Measurements from ENCODE around the gene TPM2. TPM values are rescaled to one million over a fixed set of nuclear protein-coding genes. Genes with fewer than 3 reads are reported as not detected.

The TPM2 gene
- total RNA-seq, 1 donor from 2014 or later: 460 TPM

DNA sequence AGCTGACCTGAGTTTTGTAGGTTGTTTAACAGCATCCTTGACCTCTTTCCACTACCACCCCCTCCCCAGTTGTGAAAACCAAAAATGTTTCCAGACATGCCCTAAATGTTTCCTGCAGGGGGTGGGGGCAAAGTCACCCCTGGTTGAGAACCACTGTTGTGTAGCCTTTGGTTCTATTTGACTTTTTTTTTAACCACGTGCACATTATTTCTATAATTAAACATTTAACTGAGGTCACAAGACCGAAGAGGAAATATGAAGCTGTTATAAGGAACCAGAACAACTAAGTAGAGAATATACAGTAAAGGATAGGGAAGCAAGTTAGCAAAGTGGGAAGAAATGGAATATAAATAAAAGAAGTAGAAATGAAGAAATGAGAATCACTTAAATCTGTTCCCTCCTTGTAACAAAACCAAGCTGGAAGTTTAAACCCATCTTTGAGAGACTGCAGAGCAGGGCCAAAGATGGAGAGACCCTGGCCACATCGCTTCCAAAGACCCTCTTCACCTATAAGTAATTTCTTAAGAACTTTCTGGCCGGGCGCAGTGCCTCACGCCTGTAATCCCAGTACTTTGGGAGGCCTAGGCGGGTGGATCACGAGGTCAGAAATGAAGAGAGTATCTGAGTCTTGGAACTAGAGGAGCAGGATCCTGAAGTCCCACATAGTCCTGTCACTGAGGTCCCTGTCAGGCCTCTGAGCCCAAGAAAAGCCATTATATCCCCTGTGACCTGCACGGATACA is 53.4 kb downstream of the TPM2 start:
- Histone ChIP-seq H3K27me3 (no peaks in the 10 kb centered on the region), H3K4me1 (no peaks in the 10 kb centered on the region), H3K27ac (no peak overlapping the region), H3K36me3 (no peaks in the 10 kb centered on the region), H3K9me3 (no peaks in the 10 kb centered on the region), H3K4me3 (no peak overlapping the region)
- no peak for DNase-seq (ENCODE audit: extremely low spot score in 2 of 2)
- no peak for TF ChIP-seq POLR2A (IDR thresholded peaks at IDR 0.05)
- TF ChIP-seq, protein P1, sequence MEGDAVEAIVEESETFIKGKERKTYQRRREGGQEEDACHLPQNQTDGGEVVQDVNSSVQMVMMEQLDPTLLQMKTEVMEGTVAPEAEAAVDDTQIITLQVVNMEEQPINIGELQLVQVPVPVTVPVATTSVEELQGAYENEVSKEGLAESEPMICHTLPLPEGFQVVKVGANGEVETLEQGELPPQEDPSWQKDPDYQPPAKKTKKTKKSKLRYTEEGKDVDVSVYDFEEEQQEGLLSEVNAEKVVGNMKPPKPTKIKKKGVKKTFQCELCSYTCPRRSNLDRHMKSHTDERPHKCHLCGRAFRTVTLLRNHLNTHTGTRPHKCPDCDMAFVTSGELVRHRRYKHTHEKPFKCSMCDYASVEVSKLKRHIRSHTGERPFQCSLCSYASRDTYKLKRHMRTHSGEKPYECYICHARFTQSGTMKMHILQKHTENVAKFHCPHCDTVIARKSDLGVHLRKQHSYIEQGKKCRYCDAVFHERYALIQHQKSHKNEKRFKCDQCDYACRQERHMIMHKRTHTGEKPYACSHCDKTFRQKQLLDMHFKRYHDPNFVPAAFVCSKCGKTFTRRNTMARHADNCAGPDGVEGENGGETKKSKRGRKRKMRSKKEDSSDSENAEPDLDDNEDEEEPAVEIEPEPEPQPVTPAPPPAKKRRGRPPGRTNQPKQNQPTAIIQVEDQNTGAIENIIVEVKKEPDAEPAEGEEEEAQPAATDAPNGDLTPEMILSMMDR (IDR thresholded peaks at IDR 0.05): no peak
- no peak for TF ChIP-seq POLR2AphosphoS5 (IDR thresholded peaks at IDR 0.05; ENCODE audit: insufficient read depth in 1 of 2, low read depth in 1 of 2)
- intact Hi-C loops (cut with DNase I): no loop called here

DNA sequence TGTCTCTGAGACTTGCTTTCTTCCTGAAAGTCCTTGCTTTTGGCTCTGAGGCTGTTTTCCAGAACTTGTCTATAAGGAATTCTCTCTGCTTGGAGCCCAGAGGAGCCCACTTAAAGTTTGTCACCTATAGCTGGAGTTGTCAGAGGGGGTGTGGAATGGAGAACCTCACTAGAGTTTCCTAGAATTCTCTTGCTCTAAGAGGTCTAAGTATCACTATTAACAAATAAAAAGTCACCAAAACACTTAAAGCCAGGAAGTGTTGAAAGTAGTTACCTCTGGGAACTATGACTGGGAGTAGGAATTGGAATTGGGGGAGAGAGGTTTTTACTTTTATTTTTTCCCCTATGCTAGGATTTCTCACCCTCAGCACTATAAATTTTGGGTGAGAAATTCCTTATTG is 54.0 kb downstream of the TPM2 start:
- TF ChIP-seq POLR2AphosphoS5 (IDR thresholded peaks at IDR 0.05; ENCODE audit: insufficient read depth in 1 of 2, low read depth in 1 of 2) (no peak), POLR2A (IDR thresholded peaks at IDR 0.05) (no peak)
- TF ChIP-seq, protein P1 (IDR thresholded peaks at IDR 0.05): no peak
- H3K27me3 ChIP-seq: no peaks in the 10 kb centered on the region
- no peaks in the 10 kb centered on the region for H3K9me3 ChIP-seq
- no peak overlapping the region for H3K4me3 ChIP-seq
- H3K27ac ChIP-seq: no peak overlapping the region
- no peaks in the 10 kb centered on the region for H3K4me1 ChIP-seq
- intact Hi-C loops (cut with DNase I): no loop called here
- H3K36me3 ChIP-seq: no peaks in the 10 kb centered on the region
- DNase-seq (ENCODE audit: extremely low spot score in 2 of 2): no peak

Small RNAs within 50 kb of the gene (microRNA-seq; reads per million reads assigned to microRNA genes)
- not detected for gene MIR6852 (ENCODE audit: borderline number of aligned reads, borderline replicate concordance)
- gene MIR6853 (ENCODE audit: borderline number of aligned reads, borderline replicate concordance): not detected

Small RNAs within 50 kb of the gene (small RNA-seq; reads per million reads assigned to genes)
- not detected for gene MIR6853
- not detected for gene RMRP
- not detected for gene RN7SL22P

Other genes starting within 250 kb of the TPM2 start
- 18.9 TPM for gene RUSC2, start 199.8 kb downstream of the TPM2 start, total RNA-seq
- gene TESK1, start 84.7 kb downstream of the TPM2 start, total RNA-seq: 29.7 TPM
- gene CD72, start 71.5 kb downstream of the TPM2 start, total RNA-seq: 5.6 TPM
- 2.5 TPM for gene SIT1, start 39.0 kb downstream of the TPM2 start, total RNA-seq
- gene RMRP, start 31.9 kb downstream of the TPM2 start, total RNA-seq: 8,462 TPM
- 17.2 TPM for gene CCDC107, start 31.6 kb downstream of the TPM2 start, total RNA-seq
- gene ARHGEF39, start 24.7 kb downstream of the TPM2 start, total RNA-seq: 1.2 TPM
- 0.98 TPM for gene CA9, start 16.0 kb downstream of the TPM2 start, total RNA-seq
- gene TLN1, start 42.3 kb upstream of the TPM2 start, total RNA-seq: 268 TPM
- 35.1 TPM for gene CREB3, start 42.7 kb upstream of the TPM2 start, total RNA-seq
- gene GBA2, start 59.3 kb upstream of the TPM2 start, total RNA-seq: 77.3 TPM
- gene RGP1, start 59.4 kb upstream of the TPM2 start, total RNA-seq: 16.2 TPM
- gene MSMP, start 64.4 kb upstream of the TPM2 start, total RNA-seq: not detected
- gene NPR2, start 101.7 kb upstream of the TPM2 start, total RNA-seq: 17.2 TPM
- gene SPAG8, start 122.3 kb upstream of the TPM2 start, total RNA-seq: not detected
- gene HINT2, start 125.1 kb upstream of the TPM2 start, total RNA-seq: 24.1 TPM
- not detected for gene FAM221B, start 138.8 kb upstream of the TPM2 start, total RNA-seq
- gene TMEM8B, start 139.3 kb upstream of the TPM2 start, total RNA-seq: 11.3 TPM
- gene OR13J1, start 180.5 kb upstream of the TPM2 start, total RNA-seq: not detected
- gene HRCT1, start 216.3 kb upstream of the TPM2 start, total RNA-seq: 5.4 TPM
- gene SPAAR, start 219.6 kb upstream of the TPM2 start, total RNA-seq: 0.49 TPM